GM12874 (cell line): ENCODE measurements around the gene CPAMD8.

Experiments used
- TF ChIP-seq, protein P1 (sequence below): IDR thresholded peaks from 2 replicates; pipeline ENCODE4 v1.5.1; 2011; ENCODE audit warnings: low read depth, mild to moderate bottlenecking, control low read depth, low read length, moderate library complexity; ENCODE audit not compliant: insufficient read depth

CPAMD8 gene

DNA sequence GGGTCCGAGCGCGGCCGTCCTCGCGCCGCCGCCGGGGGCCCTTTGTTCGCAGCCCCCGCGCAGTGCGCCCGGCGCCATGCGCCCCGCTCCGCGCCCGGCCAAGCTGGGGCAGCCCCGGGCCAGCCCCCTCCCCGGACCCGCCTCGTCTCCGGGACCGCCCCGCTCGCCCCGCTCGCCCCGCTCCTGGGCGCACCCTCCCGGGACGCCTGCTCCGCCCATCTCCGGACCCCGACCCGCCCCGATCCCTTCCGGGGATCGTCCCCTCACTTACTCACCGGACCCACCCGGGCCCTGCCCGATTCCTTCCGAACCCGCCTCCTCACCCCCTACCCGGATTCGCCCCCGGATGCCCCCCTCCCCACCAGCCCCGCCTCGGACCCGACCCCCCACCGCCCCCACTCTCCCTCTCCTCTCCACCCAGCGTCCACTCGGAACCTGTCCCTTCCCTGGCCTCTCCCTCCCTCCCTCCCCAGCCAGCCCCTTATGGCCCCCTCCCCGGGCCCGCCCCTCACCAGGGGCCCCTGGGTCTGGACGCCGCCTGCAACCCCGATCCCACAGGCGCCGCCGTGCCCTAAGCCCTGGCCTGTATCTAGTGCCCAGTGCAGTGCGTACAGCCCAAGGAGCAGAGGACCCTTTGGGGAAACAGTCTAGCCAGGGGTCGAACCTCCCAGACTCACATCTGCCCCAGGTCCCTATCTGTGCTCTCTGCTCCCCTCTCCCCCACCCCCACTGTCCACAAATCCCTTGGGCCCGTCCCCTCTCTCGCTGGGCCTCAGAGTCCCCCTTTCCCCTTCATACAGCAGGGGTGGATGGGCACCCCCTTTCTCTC is at the start of gene CPAMD8:
CPAMD8 (minus strand) TSS at position 105 of the 829 bp plus-strand sequence. CDS start 168 bp downstream, outside the sequence.
- TF ChIP-seq, protein P1, sequence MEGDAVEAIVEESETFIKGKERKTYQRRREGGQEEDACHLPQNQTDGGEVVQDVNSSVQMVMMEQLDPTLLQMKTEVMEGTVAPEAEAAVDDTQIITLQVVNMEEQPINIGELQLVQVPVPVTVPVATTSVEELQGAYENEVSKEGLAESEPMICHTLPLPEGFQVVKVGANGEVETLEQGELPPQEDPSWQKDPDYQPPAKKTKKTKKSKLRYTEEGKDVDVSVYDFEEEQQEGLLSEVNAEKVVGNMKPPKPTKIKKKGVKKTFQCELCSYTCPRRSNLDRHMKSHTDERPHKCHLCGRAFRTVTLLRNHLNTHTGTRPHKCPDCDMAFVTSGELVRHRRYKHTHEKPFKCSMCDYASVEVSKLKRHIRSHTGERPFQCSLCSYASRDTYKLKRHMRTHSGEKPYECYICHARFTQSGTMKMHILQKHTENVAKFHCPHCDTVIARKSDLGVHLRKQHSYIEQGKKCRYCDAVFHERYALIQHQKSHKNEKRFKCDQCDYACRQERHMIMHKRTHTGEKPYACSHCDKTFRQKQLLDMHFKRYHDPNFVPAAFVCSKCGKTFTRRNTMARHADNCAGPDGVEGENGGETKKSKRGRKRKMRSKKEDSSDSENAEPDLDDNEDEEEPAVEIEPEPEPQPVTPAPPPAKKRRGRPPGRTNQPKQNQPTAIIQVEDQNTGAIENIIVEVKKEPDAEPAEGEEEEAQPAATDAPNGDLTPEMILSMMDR, result no peak

GRCh38 chr19:17075864-17076542 is 49.4 kb upstream of the CPAMD8 start:
- TF ChIP-seq, protein P1, result no peak

DNA sequence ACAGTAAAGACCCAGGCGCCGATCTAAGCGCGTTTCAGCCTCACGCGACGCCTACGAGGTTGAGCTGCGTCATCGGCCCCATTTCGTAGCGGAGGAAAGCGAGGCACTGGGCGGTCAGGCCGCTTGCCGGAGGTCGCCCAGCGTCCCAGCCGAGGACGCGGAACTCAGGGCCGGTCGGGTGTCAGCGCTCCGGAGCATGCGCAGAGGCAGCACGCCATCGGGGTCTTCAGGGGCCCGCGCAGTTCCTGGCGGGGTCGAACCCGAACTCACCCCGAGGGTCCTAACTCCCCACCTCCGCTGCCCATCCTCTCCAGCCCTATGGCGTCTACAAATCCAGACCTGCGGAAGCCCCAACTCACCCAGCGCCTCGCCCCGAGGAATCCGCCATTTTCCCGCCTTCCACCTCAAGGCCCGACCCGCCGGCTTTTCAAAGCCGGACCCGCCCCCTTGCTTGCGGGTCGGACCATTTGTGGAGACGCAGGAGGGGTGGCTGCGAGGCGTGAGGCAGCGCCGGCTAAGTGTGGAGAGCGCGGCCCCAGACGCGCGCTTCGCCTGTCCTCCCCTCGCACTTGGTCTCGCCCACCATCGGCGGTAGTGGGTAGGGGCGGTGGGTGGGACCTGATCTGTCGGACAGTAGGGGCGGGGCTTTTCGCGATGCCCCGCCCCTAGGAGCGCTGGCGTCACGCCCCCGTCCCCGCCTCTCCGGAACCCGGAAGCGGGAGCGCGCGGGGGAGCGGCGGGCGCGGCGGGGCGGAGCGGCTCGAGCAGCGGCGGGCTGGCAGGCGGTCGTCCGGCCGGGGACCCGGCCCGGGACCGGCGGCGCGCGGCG is 48.6 kb upstream of the CPAMD8 start, which contains the start of the genes HAUS8 and MYO9B:
HAUS8 (minus strand) TSS at position 418 of the 829 bp plus-strand sequence; CDS start at position 388, 30 bp downstream.
MYO9B (plus strand) TSS at position 743 of the 829 bp plus-strand sequence. CDS start 25,941 bp downstream, outside the sequence.
- TF ChIP-seq, protein P1, result no peak

DNA sequence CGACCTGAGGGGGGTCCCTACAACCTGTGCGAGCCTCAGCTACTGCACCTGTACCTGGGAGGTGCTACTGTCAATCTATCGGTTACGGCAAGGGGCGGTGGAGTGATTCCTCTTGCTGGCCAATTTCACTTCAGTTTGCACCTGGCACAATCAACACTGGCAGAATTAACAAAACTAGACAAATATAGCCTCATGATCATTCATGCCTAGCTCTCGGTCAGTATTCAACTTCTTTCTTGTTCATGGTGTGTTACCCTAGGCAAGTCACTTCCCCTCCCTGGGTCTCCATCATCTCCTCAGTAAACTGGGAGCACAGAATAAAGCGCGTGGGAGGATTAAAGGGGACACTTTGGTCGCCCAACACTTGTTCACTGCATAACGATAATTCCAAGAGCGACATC is 48.0 kb upstream of the CPAMD8 start:
- TF ChIP-seq, protein P1, result no peak

- TF ChIP-seq, protein P1, result no peak
These were observed 47.4 kb upstream of the CPAMD8 start for GRCh38 chr19:17073869-17074633.

DNA sequence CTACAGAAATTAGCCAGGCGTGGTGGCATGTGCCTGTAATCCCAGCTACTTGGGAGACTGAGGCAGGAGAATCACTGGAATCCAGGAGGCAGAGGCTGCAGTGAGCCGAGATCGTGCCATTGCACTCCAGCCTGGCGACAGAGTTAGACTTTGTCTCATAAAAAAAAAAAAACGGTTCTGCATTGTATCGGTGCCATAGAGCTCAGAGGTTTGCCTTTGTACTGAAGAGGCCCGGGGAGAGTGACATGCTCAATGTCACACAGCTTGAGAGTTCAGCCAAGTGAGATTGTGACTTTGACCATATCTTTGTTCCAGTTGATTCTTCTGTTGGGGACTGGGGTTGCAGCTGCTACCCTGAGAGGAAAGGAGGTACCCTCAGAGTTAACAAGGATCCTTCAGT is 44.3 kb upstream of the CPAMD8 start:
- TF ChIP-seq, protein P1, result no peak
